IMR-90 (cell line): Measurements from ENCODE around the gene C6orf58. TPM values are rescaled to one million over a fixed set of nuclear protein-coding genes. Genes with fewer than 3 reads are reported as not detected.

Experiments used
- ATAC-seq: fragments of 200-7000 bp; cut with Tn5 transposase; 2 replicates; pipeline ENCODE4 v1.9.1; 2020; ENCODE audit warnings: low read depth, mild to moderate bottlenecking, moderate library complexity
- BruUV-seq: library from RNA; stranded (reverse); fragments of 400-500 nt; replicated peaks from 2 replicates; lab custom pipeline; 2021; lab: Mats Ljungman, UMichigan
- CTCF ChIA-PET: fragments of 300-600 bp; formaldehyde crosslinking; extraction: SDS; loops from one replicate; lab custom pipeline; 2021; ENCODE audit warnings: antibody characterized with exemption; lab: Yijun Ruan, JAX
- POLR2A ChIA-PET: fragments of 300-600 bp; sonication (Branson Sonifier 250); formaldehyde crosslinking; loops from one replicate; lab custom pipeline; 2022; ENCODE audit warnings: antibody characterized with exemption; ENCODE audit not compliant: unreplicated experiment; lab: Charles Lee
- DNase-seq: peaks from one replicate; pipeline ENCODE4 v3.0.0; 2013
- H2AFZ ChIP-seq: replicated peaks from 2 replicates; pipeline ENCODE3; 2013; ENCODE audit warnings: low read length, mild to moderate bottlenecking; ENCODE audit not compliant: poor library complexity
- H2AK5ac ChIP-seq: 2 replicates; pipeline ENCODE4 v1.6.1; 2013; ENCODE audit warnings: low read depth, low read length, inconsistent platforms
- H2AK9ac ChIP-seq: replicated peaks from 2 replicates; pipeline ENCODE3; 2013; ENCODE audit warnings: mild to moderate bottlenecking, low read depth, low read length, moderate library complexity; ENCODE audit not compliant: poor library complexity
- H2BK120ac ChIP-seq: 2 replicates; pipeline ENCODE4 v1.6.1; 2013; ENCODE audit warnings: low read depth, low read length, inconsistent platforms
- H2BK15ac ChIP-seq: 3 replicates; pipeline ENCODE4 v1.6.1; 2013; ENCODE audit warnings: low read depth, low read length, inconsistent platforms
- H2BK20ac ChIP-seq: 2 replicates; pipeline ENCODE4 v1.6.1; 2013; ENCODE audit warnings: low read depth, mild to moderate bottlenecking, inconsistent platforms, low read length, moderate library complexity
- H2BK5ac ChIP-seq: 2 replicates; pipeline ENCODE4 v1.6.1; 2013; ENCODE audit warnings: mild to moderate bottlenecking, low read depth, low read length, inconsistent platforms; ENCODE audit not compliant: poor library complexity, severe bottlenecking
- H3K14ac ChIP-seq: replicated peaks from 2 replicates; pipeline ENCODE4 v1.6.1; 2013; ENCODE audit warnings: low read depth, low read length, inconsistent platforms
- H3K18ac ChIP-seq: 2 replicates; pipeline ENCODE4 v1.6.1; 2013; ENCODE audit warnings: low read depth, low read length, control low read depth
- H3K23ac ChIP-seq: 2 replicates; pipeline ENCODE4 v1.6.1; 2013; ENCODE audit warnings: low read depth, low read length, inconsistent platforms
- H3K27ac ChIP-seq: 2 replicates; pipeline ENCODE4 v1.5.1; 2013; ENCODE audit warnings: mild to moderate bottlenecking, control low read depth, low read length; ENCODE audit not compliant: insufficient read depth
- H3K27me3 ChIP-seq: 2 replicates; pipeline ENCODE4 v1.6.1; 2013; ENCODE audit warnings: low read length; ENCODE audit not compliant: control insufficient read depth, insufficient read depth
- H3K36me3 ChIP-seq: 2 replicates; pipeline ENCODE4 v1.6.1; 2013; ENCODE audit warnings: low read length, mixed read lengths; ENCODE audit not compliant: control insufficient read depth, insufficient read depth
- H3K4ac ChIP-seq: 2 replicates; pipeline ENCODE4 v1.6.1; 2013; ENCODE audit warnings: low read depth, low read length, inconsistent platforms
- H3K4me1 ChIP-seq: 2 replicates; pipeline ENCODE4 v1.6.1; 2013; ENCODE audit warnings: low read length, mixed read lengths; ENCODE audit not compliant: control insufficient read depth, insufficient read depth
- H3K4me2 ChIP-seq: 2 replicates; pipeline ENCODE4 v1.6.1; 2013; ENCODE audit warnings: low read depth, mild to moderate bottlenecking, control low read depth, low read length, moderate library complexity
- H3K4me3 ChIP-seq: 2 replicates; pipeline ENCODE4 v1.5.1; 2013; ENCODE audit warnings: low read depth, mild to moderate bottlenecking, control low read depth, low read length, moderate library complexity; ENCODE audit not compliant: insufficient read depth
- H3K56ac ChIP-seq: 2 replicates; pipeline ENCODE4 v1.6.1; 2013; ENCODE audit warnings: low read length, inconsistent platforms; ENCODE audit not compliant: insufficient read depth; ENCODE audit errors: extremely low read depth
- H3K79me1 ChIP-seq, 2 experiments: 2 replicates each; pipeline ENCODE4 v1.6.1; 2013; ENCODE audit warnings: low read length in 2 of 2, inconsistent platforms in 1 of 2, low read depth in 1 of 2
- H3K9ac ChIP-seq: 2 replicates; pipeline ENCODE4 v1.6.1; 2013; ENCODE audit warnings: low read depth, low read length, control low read depth
- H3K9me1 ChIP-seq: 2 replicates; pipeline ENCODE4 v1.6.1; 2013; ENCODE audit warnings: low read length, inconsistent platforms; ENCODE audit not compliant: insufficient read depth
- H3K9me3 ChIP-seq: 2 replicates; pipeline ENCODE4 v1.6.1; 2013; ENCODE audit warnings: low read length; ENCODE audit not compliant: control insufficient read depth, insufficient read depth
- H4K20me1 ChIP-seq: 2 replicates; pipeline ENCODE4 v1.6.1; 2013; ENCODE audit warnings: low read length, inconsistent platforms; ENCODE audit not compliant: insufficient read depth
- H4K5ac ChIP-seq: 2 replicates; pipeline ENCODE4 v1.6.1; 2013; ENCODE audit warnings: mild to moderate bottlenecking, low read depth, low read length, control low read depth
- H4K8ac ChIP-seq, 2 experiments: 2 replicates each; pipeline ENCODE4 v1.6.1; 2013; ENCODE audit warnings: low read depth in 2 of 2, low read length in 2 of 2, control low read depth in 1 of 2, inconsistent platforms in 1 of 2
- H4K91ac ChIP-seq: 2 replicates; pipeline ENCODE4 v1.6.1; 2013; ENCODE audit warnings: low read depth, low read length, inconsistent platforms; ENCODE audit not compliant: insufficient read depth
- BHLHE40 ChIP-seq: fragments of 150-350 bp; IDR thresholded peaks from 2 replicates; pipeline ENCODE4 v1.6.1; 2016; ENCODE audit warnings: mild to moderate bottlenecking, low read depth, low read length
- CEBPB ChIP-seq: IDR thresholded peaks from 2 replicates; pipeline ENCODE4 v1.6.1; 2012; ENCODE audit warnings: low read depth, low read length, improper control_type of control experiment
- CHD1 ChIP-seq: IDR thresholded peaks from 2 replicates; pipeline ENCODE4 v1.6.1; 2012; ENCODE audit warnings: low read depth, low read length, improper control_type of control experiment
- CTCF ChIP-seq: conservative IDR thresholded peaks from 2 replicates; pipeline ENCODE4 v1.5.1; 2012; ENCODE audit warnings: mild to moderate bottlenecking, low read depth, low read length, improper control_type of control experiment
- ELK1 ChIP-seq: fragments of 150-350 bp; IDR thresholded peaks from 2 replicates; pipeline ENCODE4 v1.6.1; 2016; ENCODE audit warnings: low read depth, mild to moderate bottlenecking, low read length, moderate library complexity, borderline replicate concordance
- FOS ChIP-seq: fragments of 150-350 bp; IDR thresholded peaks from 2 replicates; pipeline ENCODE4 v1.6.1; 2016; ENCODE audit warnings: low read depth, low read length
- MAFK ChIP-seq: IDR thresholded peaks from 2 replicates; pipeline ENCODE4 v1.6.1; 2012; ENCODE audit warnings: low read depth, low read length, improper control_type of control experiment
- MAZ ChIP-seq: IDR thresholded peaks from 2 replicates; pipeline ENCODE4 v1.6.1; 2012; ENCODE audit warnings: low read depth, mild to moderate bottlenecking, low read length, improper control_type of control experiment, moderate library complexity, borderline replicate concordance
- MXI1 ChIP-seq: IDR thresholded peaks from 2 replicates; pipeline ENCODE4 v1.6.1; 2012; ENCODE audit warnings: low read depth, mild to moderate bottlenecking, low read length, moderate library complexity, borderline replicate concordance
- NFE2L2 ChIP-seq: fragments of 150-350 bp; IDR thresholded peaks from 2 replicates; pipeline ENCODE4 v1.6.1; 2016; ENCODE audit warnings: low read depth, mild to moderate bottlenecking, low read length
- POLR2A ChIP-seq: IDR thresholded peaks from 2 replicates; pipeline ENCODE4 v1.6.1; 2012; ENCODE audit warnings: mild to moderate bottlenecking, low read depth, low read length
- RAD21 ChIP-seq: IDR thresholded peaks from 2 replicates; pipeline ENCODE4 v1.6.1; 2012; ENCODE audit warnings: low read length, improper control_type of control experiment
- RCOR1 ChIP-seq: IDR thresholded peaks from 2 replicates; pipeline ENCODE4 v1.6.1; 2012; ENCODE audit warnings: mild to moderate bottlenecking, low read length, improper control_type of control experiment; ENCODE audit not compliant: insufficient replicate concordance
- RFX5 ChIP-seq: IDR thresholded peaks from 2 replicates; pipeline ENCODE4 v1.8.0; 2012; ENCODE audit warnings: low read depth, mild to moderate bottlenecking, low read length, moderate library complexity
- SMC3 ChIP-seq: fragments of 150-350 bp; IDR thresholded peaks from 2 replicates; pipeline ENCODE4 v1.6.1; 2016; ENCODE audit warnings: low read depth, mild to moderate bottlenecking, antibody characterized with exemption, low read length, moderate library complexity
- USF2 ChIP-seq: fragments of 150-350 bp; IDR thresholded peaks from 2 replicates; pipeline ENCODE4 v1.6.1; 2017; ENCODE audit warnings: mild to moderate bottlenecking, antibody characterized with exemption, low read length, low read depth
- WGBS, 2 experiments: methylation state at CpG; one replicate each; pipeline versions ENCODE4 v1.1.5 to v1.1.7; 2013; ENCODE audit warnings: missing lambda C conversion rate in 2 of 2; ENCODE audit not compliant: insufficient read length in 1 of 2; ENCODE audit errors: extremely low coverage in 2 of 2; 5-methylcytosine and 5-hydroxymethylcytosine counted together
- dilution Hi-C: fragments of 300-500 bp; cut with HindIII; formaldehyde crosslinking; loops from one replicate; pipeline ENCODE4 v1.14.3; 2018; ENCODE audit warnings: low sequenced_read_pairs; ENCODE audit not compliant: unreplicated experiment
- in situ Hi-C: fragments of 300-500 bp; cut with MboI; formaldehyde crosslinking; loops from 3 replicates; pipeline ENCODE4 v1.14.3; 2019; ENCODE audit warnings: low sequenced_read_pairs, inconsistent platforms, mixed read lengths
- intact Hi-C: fragments of 100-400 bp; cut with micrococcal nuclease; formaldehyde crosslinking; loops from 2 replicates; pipeline ENCODE4 v1.10.0; 2022
- polyA plus RNA-seq, 3 experiments: library from polyadenylated mRNA; depleted of rRNA; stranded (reverse); fragments of >200 nt; gene quantifications; 2 replicates each; pipeline ENCODE4 v1.2.3, GENCODE V29; 2012; ENCODE audit warnings: low replicate concordance in 1 of 3
- total RNA-seq: library from RNA; depleted of rRNA; stranded (reverse); fragments of >200 nt; gene quantifications from 2 replicates; pipeline ENCODE4 v1.2.3, GENCODE V29; 2012

C6orf58 gene
- total and polyA plus RNA-seq, 2 of the 4 experiments (the other 2 are of a cell fraction), result 0.09 TPM; not detected in 1

GRCh38 chr6:127586372-127586771 is 9.4 kb downstream of the C6orf58 start:
- Histone ChIP-seq H3K9me3 (no peaks in the 10 kb centered on the region), H3K36me3 (no peaks in the 10 kb centered on the region), H3K9me1 (no peaks in the 10 kb centered on the region), H4K8ac (no peak overlapping the region), H3K9ac (no peak overlapping the region), H2AK9ac (no peak overlapping the region), H4K5ac (no peak overlapping the region), H3K14ac (no peak overlapping the region), H3K27me3 (peaks cover 5% of the 10 kb centered on the region), H3K4me1 (no peaks in the 10 kb centered on the region), H4K91ac (no peak overlapping the region), H4K20me1 (no peaks in the 10 kb centered on the region), H2AK5ac (no peak overlapping the region), H2BK120ac (no peak overlapping the region), H3K4me3 (no peak overlapping the region), H2BK15ac (no peak overlapping the region), H3K27ac (no peak overlapping the region), H3K23ac (no peak overlapping the region), H3K79me1 (no peaks in the 10 kb centered on the region), H3K18ac (no peak overlapping the region), H2BK20ac (no peak overlapping the region), H3K56ac (no peak overlapping the region), H2AFZ (no peak overlapping the region), H2BK5ac (no peak overlapping the region), H3K4ac (no peak overlapping the region), H3K4me2 (no peak overlapping the region)
- BruUV-seq, result no TSS peak
- DNase-seq, result no peak
- intact Hi-C loops (no loop called here), dilution Hi-C loops (no loop called here), in situ Hi-C loops (no loop called here)
- ChIA-PET CTCF (no interaction called here), POLR2A (no interaction called here)
- no peak for TF ChIP-seq MAFK
- TF ChIP-seq FOS, result no peak
- TF ChIP-seq NFE2L2, result no peak
- no peak for TF ChIP-seq USF2
- no peak for TF ChIP-seq BHLHE40
- no peak for TF ChIP-seq CTCF
- TF ChIP-seq RFX5, result no peak
- no peak for TF ChIP-seq RAD21
- TF ChIP-seq MXI1, result no peak
- no peak for TF ChIP-seq CEBPB
- TF ChIP-seq ELK1, result no peak
- TF ChIP-seq RCOR1, result no peak
- TF ChIP-seq POLR2A, result no peak
- TF ChIP-seq CHD1, result no peak
- no peak for TF ChIP-seq SMC3
- no peak for TF ChIP-seq MAZ
- 42% methylated on average over 2 of the region's 2 CpGs; no CpG with 5 or more reads in 1 of the 2 experiments for WGBS, 2 experiments
- ATAC-seq, result no peak
